ENCODE measurements around the gene CARD10. TPM values are rescaled to one million over a fixed set of nuclear protein-coding genes. Genes with fewer than 3 reads are reported as not detected.

The CARD10 gene
- total RNA-seq, 1 experiment from 2014 or later, result 22.7 TPM

GRCh38 chr22:37484480-37485394 lies 34.5 kb downstream of the CARD10 start:
- BruUV-seq (replicated peaks), result no TSS peak
- CTCF ChIA-PET, result no interaction called here
- H3K4me3 Mint-ChIP-seq (ENCODE audit: unreplicated experiment), result no peak overlapping the region
- intact Hi-C loops (cut with micrococcal nuclease), result no loop called here
- POLR2A ChIA-PET, result no interaction called here
- H3K27me3 Mint-ChIP-seq (ENCODE audit: insufficient read depth, unreplicated experiment), result no peaks in the 10 kb centered on the region
- TF ChIP-seq CTCF (IDR thresholded peaks at IDR 0.05; ENCODE audit: unreplicated experiment), result no peak
- DNase-seq (ENCODE audit: unreplicated experiment), result no peak
- no peaks in the 10 kb centered on the region for H3K9me3 Mint-ChIP-seq (ENCODE audit: unreplicated experiment)
- peaks cover 8% of the 10 kb centered on the region for H3K36me3 Mint-ChIP-seq (ENCODE audit: insufficient read depth, unreplicated experiment)
- no peak overlapping the region for H3K27ac Mint-ChIP-seq (ENCODE audit: low read depth, unreplicated experiment)
- H3K4me1 Mint-ChIP-seq (ENCODE audit: insufficient read depth, unreplicated experiment), result peaks cover 12% of the 10 kb centered on the region

GRCh38 chr22:37483050-37483449 lies 36.2 kb downstream of the CARD10 start:
- POLR2A ChIA-PET, result interaction anchor here (0.6 kb wide), 1 partner anchor 993 kb away, joined by 3 read pairs; no protein-coding TSS in a partner anchor
- BruUV-seq (replicated peaks), result no TSS peak
- DNase-seq (ENCODE audit: unreplicated experiment), result no peak
- no peak overlapping the region for H3K4me3 Mint-ChIP-seq (ENCODE audit: unreplicated experiment)
- no peak overlapping the region for H3K27ac Mint-ChIP-seq (ENCODE audit: low read depth, unreplicated experiment)
- no peaks in the 10 kb centered on the region for H3K27me3 Mint-ChIP-seq (ENCODE audit: insufficient read depth, unreplicated experiment)
- no peaks in the 10 kb centered on the region for H3K9me3 Mint-ChIP-seq (ENCODE audit: unreplicated experiment)
- CTCF ChIA-PET, result no interaction called here
- intact Hi-C loops (cut with micrococcal nuclease), result no loop called here
- peaks cover 2% of the 10 kb centered on the region for H3K36me3 Mint-ChIP-seq (ENCODE audit: insufficient read depth, unreplicated experiment)
- no peak for TF ChIP-seq CTCF (IDR thresholded peaks at IDR 0.05; ENCODE audit: unreplicated experiment)
- H3K4me1 Mint-ChIP-seq (ENCODE audit: insufficient read depth, unreplicated experiment), result peaks cover 12% of the 10 kb centered on the region

- peaks cover 12% of the 10 kb centered on the region for H3K4me1 Mint-ChIP-seq (ENCODE audit: insufficient read depth, unreplicated experiment)
- no peak for TF ChIP-seq CTCF (IDR thresholded peaks at IDR 0.05; ENCODE audit: unreplicated experiment)
- no peaks in the 10 kb centered on the region for H3K27me3 Mint-ChIP-seq (ENCODE audit: insufficient read depth, unreplicated experiment)
- no peak overlapping the region for H3K27ac Mint-ChIP-seq (ENCODE audit: low read depth, unreplicated experiment)
- H3K9me3 Mint-ChIP-seq (ENCODE audit: unreplicated experiment), result no peaks in the 10 kb centered on the region
- intact Hi-C loops (cut with micrococcal nuclease), result no loop called here
- ChIA-PET POLR2A (no interaction called here), CTCF (no interaction called here)
- no TSS peak for BruUV-seq (replicated peaks)
- H3K4me3 Mint-ChIP-seq (ENCODE audit: unreplicated experiment), result no peak overlapping the region
- H3K36me3 Mint-ChIP-seq (ENCODE audit: insufficient read depth, unreplicated experiment), result no peaks in the 10 kb centered on the region
- no peak for DNase-seq (ENCODE audit: unreplicated experiment)
Measured at GRCh38 chr22:37482244-37482643, 37.0 kb downstream of the CARD10 start.

- BruUV-seq (replicated peaks), result no TSS peak
- Mint-ChIP-seq H3K4me1 (ENCODE audit: insufficient read depth, unreplicated experiment) (peaks cover 8% of the 10 kb centered on the region), H3K9me3 (ENCODE audit: unreplicated experiment) (no peaks in the 10 kb centered on the region), H3K27ac (ENCODE audit: low read depth, unreplicated experiment) (no peak overlapping the region), H3K36me3 (ENCODE audit: insufficient read depth, unreplicated experiment) (no peaks in the 10 kb centered on the region), H3K27me3 (ENCODE audit: insufficient read depth, unreplicated experiment) (no peaks in the 10 kb centered on the region), H3K4me3 (ENCODE audit: unreplicated experiment) (no peak overlapping the region)
- ChIA-PET POLR2A (no interaction called here), CTCF (interaction anchor here (1.7 kb wide), 1 partner anchor 9 kb away, joined by 4 read pairs; no protein-coding TSS in a partner anchor)
- intact Hi-C loops (cut with micrococcal nuclease), result no loop called here
- TF ChIP-seq CTCF (IDR thresholded peaks at IDR 0.05; ENCODE audit: unreplicated experiment), result no peak
- DNase-seq (ENCODE audit: unreplicated experiment), result no peak
Measured at GRCh38 chr22:37481347-37481907, 37.8 kb downstream of the CARD10 start.
